ENCODE measurements around the gene SUN1.

SUN1 gene

GRCh38 chr7:815284-816216, 16.7 kb upstream of the SUN1 start:
- peak; percentile 59 for DNase-seq

GRCh38 chr7:816300-816750, 16.0 kb upstream of the SUN1 start:
- DNase-seq = peak; percentile 99

- no peak for DNase-seq
Measured at GRCh38 chr7:816751-817671, 15.3 kb upstream of the SUN1 start.

- DNase-seq = peak; percentile 11
Measured at GRCh38 chr7:818031-818699, 14.1 kb upstream of the SUN1 start.

GRCh38 chr7:820341-820740, 11.9 kb upstream of the SUN1 start:
- no peak for DNase-seq

- DNase-seq = no peak
Measured at GRCh38 chr7:821688-822087, 10.6 kb upstream of the SUN1 start.

GRCh38 chr7:822692-823276, 9.5 kb upstream of the SUN1 start:
- no peak for DNase-seq

GRCh38 chr7:823649-824048, 8.6 kb upstream of the SUN1 start:
- no peak for DNase-seq

GRCh38 chr7:824081-824480, 8.2 kb upstream of the SUN1 start:
- DNase-seq = no peak

GRCh38 chr7:824664-825063, 7.6 kb upstream of the SUN1 start:
- DNase-seq = no peak

GRCh38 chr7:825386-825785, 6.9 kb upstream of the SUN1 start:
- no peak for DNase-seq

GRCh38 chr7:826230-826917, 5.9 kb upstream of the SUN1 start:
- DNase-seq = no peak

GRCh38 chr7:828793-829561, 3.3 kb upstream of the SUN1 start:
- DNase-seq = no peak

GRCh38 chr7:830069-830468, 2.2 kb upstream of the SUN1 start:
- no peak for DNase-seq

GRCh38 chr7:831596-832166, 595 bp upstream of the SUN1 start:
- DNase-seq = peak; percentile 54

GRCh38 chr7:832968-833424, 720 bp downstream of the SUN1 start:
- no peak for DNase-seq

GRCh38 chr7:833601-834258, 1.5 kb downstream of the SUN1 start:
- DNase-seq = no peak

- DNase-seq = no peak
Measured at GRCh38 chr7:834277-834676, 2.0 kb downstream of the SUN1 start.

- DNase-seq = no peak
Measured at GRCh38 chr7:835021-835420, 2.7 kb downstream of the SUN1 start.
